Mesodermal cell (in vitro differentiated cells): ENCODE results near the gene RASSF5.
"Not testable (repeated sequence)": the region's sequence is repeated elsewhere in the genome, so short reads cannot be mapped to it uniquely, and the experiment has no call there.

ENCODE experiments used
- H3K27ac ChIP-seq: 2 replicates; pipeline ENCODE4 v1.7.0; 2013; ENCODE audit warnings: mild to moderate bottlenecking, low read depth, low read length, moderate library complexity; ENCODE audit not compliant: severe bottlenecking
- H3K36me3 ChIP-seq: 2 replicates; pipeline ENCODE4 v1.7.1; 2013; ENCODE audit warnings: mild to moderate bottlenecking, low read length, moderate library complexity; ENCODE audit not compliant: control insufficient read depth, insufficient read depth
- H3K4me1 ChIP-seq: one replicate; pipeline ENCODE4 v1.7.1; 2013; ENCODE audit warnings: mild to moderate bottlenecking, low read length; ENCODE audit not compliant: insufficient read depth, control insufficient read depth, poor library complexity, severe bottlenecking
- H3K4me3 ChIP-seq: 2 replicates; pipeline ENCODE4 v1.7.0; 2013; ENCODE audit warnings: low read length, control low read depth, mild to moderate bottlenecking; ENCODE audit not compliant: insufficient read depth, poor library complexity, severe bottlenecking; ENCODE audit errors: extremely low read depth
- H3K9me3 ChIP-seq: 2 replicates; pipeline ENCODE4 v1.7.1; 2013; ENCODE audit warnings: mild to moderate bottlenecking, low read length, moderate library complexity; ENCODE audit not compliant: control insufficient read depth
- WGBS, 2 experiments: methylation state at CpG; one replicate each; pipeline ENCODE4 v1.1.5; 2013; ENCODE audit warnings: missing lambda C conversion rate in 2 of 2; ENCODE audit not compliant: insufficient coverage in 2 of 2; 5-methylcytosine and 5-hydroxymethylcytosine counted together

RASSF5 gene

DNA sequence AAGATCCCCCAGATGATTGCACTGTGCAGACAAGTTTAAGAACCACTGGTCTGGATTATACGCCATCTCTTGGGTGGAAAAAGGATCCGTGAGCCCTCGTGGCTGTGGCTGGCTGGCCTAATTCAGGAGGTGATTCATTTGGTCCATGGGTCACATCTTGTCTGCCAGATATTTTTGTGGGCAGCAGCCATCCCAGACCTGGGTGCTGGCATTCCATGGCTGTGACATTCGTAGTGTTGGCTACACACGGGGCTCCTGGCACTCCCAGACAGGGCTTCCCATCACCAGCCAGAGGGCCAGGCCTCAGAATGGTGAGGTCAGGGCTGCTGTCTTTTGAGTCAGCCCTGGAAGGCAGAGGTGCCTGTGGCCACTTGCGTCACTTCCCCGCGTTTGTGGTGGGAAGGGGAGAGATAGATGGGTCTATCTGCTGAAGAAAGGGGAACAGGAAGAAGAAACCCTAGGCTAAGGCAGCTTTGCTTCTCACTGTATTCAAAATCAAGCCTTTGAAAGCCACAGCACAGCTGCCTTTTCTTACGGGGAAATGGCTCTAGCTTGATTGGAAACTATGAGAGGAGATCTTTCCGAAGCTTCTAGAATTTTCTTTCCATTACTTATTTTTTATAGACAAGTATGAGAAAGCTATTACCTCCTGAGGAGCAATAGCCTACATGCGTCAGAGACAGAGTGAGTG, 72.6 kb downstream of the RASSF5 start:
- Histone ChIP-seq H3K9me3 (no peaks in the 10 kb centered on the region), H3K4me1 (peaks cover 3% of the 10 kb centered on the region), H3K27ac (no peak overlapping the region), H3K36me3 (no peaks in the 10 kb centered on the region), H3K4me3 (no peak overlapping the region)
- WGBS, 2 experiments = 88 to 89% methylated on average over 7 of the region's 11 CpGs

DNA sequence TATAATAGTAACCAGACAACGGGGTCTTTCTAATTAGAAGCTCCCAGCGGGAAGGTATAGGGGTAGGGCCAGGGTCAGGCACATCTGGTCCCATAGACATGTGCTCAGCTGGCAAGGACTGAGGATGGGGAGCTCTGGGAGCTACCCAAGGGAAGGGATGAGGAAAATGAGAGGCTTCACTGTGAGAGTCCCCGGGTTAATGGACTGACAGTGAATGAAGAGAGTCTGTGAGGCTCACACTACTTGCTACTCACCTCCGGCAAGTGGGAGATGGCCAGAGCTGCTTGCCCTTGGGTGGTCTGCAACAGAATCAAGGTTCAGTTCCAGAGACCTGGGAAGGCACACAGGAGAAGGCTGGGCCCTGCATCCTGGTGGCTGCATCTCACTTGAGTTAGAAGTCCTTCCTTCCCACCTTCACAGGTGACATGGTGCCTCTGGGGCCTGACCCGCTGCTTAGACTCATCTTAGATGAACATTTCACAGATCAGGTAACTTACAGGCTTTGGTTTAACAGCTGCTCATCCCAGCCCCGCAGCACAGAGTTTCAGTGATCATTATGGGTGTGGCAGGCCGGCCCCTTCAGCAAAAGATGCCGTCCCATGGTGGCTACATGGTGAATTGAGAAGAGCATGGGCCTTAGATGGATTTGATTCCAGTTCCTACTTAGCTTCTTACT, 73.2 kb downstream of the RASSF5 start:
- Histone ChIP-seq H3K9me3 (no peaks in the 10 kb centered on the region), H3K36me3 (no peaks in the 10 kb centered on the region), H3K27ac (no peak overlapping the region), H3K4me1 (peaks cover 2% of the 10 kb centered on the region), H3K4me3 (no peak overlapping the region)
- 92 to 95% methylated on average over 7 to 8 of the region's 8 CpGs for WGBS, 2 experiments

DNA sequence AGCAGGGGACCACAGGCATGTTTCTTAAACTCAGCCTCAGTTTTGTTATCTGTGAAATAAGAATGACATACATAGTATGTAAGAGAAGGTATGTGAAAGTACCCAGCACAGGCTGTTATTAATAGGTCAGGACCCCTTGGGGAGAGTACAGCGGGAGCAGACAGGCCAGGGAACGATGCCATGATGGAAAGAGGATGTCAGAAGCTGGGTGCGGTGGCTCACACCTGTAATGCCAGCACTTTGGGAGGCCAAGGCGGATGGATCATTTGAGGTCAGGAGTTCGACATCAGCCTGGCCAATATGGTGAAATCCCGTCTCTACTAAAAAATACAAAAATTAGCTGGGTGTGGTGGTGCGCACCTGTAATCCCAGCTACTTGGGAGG, 73.8 kb downstream of the RASSF5 start:
- not testable (repeated sequence) for H3K4me3 ChIP-seq, H3K9me3 ChIP-seq, H3K36me3 ChIP-seq, H3K27ac ChIP-seq, H3K4me1 ChIP-seq
- 91 to 93% methylated on average over 4 to 6 of the region's 7 CpGs for WGBS, 2 experiments

DNA sequence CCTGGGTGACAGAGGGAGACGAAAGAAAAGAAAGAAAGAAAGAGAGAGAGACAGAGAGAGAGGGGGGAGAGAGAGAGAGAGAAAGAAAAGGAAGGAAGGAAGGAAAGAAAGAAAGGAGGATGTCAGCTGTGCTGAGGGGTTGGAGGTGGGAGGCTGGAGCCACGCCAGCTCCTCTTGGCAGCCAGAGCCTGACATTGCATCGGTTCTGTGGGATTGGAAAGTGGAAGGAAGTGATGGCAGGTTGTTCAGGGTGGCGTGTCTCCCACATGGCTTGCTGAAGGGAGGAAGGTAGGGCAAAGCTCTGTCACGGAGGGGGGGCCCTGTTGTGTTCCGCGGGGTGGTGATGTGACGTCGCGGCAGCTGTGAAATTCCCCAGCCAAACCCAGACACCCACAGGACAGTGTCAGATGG, 74.2 kb downstream of the RASSF5 start:
- Histone ChIP-seq H3K4me3 (no peak overlapping the region), H3K4me1 (no peaks in the 10 kb centered on the region), H3K36me3 (no peaks in the 10 kb centered on the region), H3K27ac (no peak overlapping the region), H3K9me3 (no peaks in the 10 kb centered on the region)
- 89 to 92% methylated on average over 6 to 10 of the region's 10 CpGs for WGBS, 2 experiments

DNA sequence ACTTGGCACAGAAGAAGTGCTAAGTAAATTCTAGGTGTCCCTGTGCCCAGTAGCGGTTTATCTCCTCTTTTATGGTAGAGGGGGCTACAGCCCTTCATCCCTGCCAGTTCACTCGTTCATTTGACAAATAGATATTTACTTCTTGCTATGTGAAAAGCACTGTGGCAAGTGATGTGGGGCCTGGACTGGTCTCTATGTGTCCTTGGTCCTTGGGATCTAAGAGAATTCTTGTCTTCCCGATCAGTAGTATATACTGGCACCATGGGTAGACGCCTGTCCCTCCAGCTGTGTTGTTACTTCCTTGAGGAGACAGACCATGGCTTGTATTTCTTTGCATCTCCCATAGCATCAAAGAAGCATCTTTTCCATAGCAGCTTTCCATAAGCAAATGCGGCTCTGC, 75.2 kb downstream of the RASSF5 start:
- no peaks in the 10 kb centered on the region for H3K4me1 ChIP-seq
- H3K4me3 ChIP-seq = no peak overlapping the region
- H3K36me3 ChIP-seq = peaks cover 5% of the 10 kb centered on the region
- WGBS, 2 experiments = 90 to 93% methylated on average over 3 to 4 of the region's 5 CpGs
- no peaks in the 10 kb centered on the region for H3K9me3 ChIP-seq
- H3K27ac ChIP-seq = no peak overlapping the region

DNA sequence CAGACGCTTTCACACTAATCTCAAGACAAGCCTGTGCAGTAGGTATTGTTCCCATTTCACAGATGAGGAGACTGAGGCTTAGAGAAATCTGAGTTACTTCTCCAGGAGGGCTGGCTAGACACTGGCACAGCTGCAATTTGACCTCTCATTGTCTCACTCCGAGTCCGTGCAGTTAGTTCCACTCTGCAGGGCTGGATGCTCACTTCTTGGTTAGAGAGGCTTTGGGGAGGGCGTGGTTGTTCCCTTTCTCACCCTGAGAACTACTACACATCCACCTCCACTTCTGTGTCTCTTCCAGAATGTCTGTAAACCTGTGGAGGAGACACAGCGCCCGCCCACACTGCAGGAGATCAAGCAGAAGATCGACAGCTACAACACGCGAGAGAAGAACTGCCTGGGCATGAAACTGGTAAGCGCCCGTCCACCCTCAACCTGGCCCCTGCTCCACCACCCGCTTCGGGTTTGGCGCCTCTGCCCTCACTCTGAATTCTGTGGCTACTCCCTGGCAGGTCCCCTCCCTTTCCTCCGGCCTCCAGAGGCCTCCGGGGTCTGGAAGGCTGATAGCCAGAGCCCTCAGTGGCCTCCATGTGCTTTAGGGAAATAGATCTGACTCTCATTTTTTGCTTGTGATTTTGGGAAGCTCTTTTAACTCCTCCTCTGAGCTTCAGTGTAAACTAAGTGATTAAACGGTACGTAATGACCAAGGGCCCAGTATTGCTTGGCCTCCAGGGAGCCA, 75.8 kb downstream of the RASSF5 start:
- WGBS, 2 experiments = 84 to 87% methylated on average over 8 to 13 of the region's 18 CpGs
- Histone ChIP-seq H3K27ac (no peak overlapping the region), H3K4me3 (no peak overlapping the region), H3K4me1 (no peaks in the 10 kb centered on the region), H3K36me3 (peaks cover 9% of the 10 kb centered on the region), H3K9me3 (no peaks in the 10 kb centered on the region)

DNA sequence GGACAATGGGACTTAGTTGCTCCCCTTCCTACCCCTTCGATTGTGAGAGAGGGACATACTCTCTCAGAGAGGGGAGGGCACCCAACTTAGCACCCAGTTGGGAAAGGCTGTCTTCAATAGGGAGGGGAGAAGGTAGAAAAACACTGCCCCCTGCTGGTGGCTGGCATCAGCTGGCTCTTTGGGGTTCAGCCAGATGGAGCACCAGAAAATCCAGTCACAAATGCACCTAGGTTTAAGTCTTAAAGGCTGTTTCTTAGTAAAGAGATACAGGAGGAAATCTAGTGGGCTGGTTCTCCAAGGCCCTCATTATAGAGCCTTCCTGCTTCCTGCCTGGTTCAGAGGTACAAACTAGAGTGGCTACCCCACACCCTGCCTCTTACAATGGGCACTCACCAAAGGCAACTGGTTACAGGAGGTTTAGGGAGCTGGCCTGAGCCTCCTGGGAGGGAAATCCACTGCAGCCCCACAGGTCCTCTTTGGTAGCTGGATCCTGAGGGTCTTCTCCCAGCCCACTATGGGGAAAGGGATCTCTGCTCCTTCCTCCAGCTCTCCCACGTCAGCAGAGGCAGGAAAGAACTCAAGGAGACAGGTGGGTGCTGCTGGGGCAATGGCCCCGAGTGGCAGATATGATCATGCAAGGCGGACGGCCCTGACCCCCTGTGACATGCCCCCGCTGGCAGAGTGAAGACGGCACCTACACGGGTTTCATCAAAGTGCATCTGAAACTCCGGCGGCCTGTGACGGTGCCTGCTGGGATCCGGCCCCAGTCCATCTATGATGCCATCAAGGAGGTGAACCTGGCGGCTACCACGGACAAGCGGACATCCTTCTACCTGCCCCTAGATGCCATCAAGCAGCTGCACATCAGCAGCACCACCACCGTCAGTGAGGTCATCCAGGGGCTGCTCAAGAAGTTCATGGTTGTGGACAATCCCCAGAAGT, 76.6 kb downstream of the RASSF5 start:
- WGBS, 2 experiments = 87 to 91% methylated on average over 15 to 16 of the region's 16 CpGs
- no peak overlapping the region for H3K4me3 ChIP-seq
- H3K27ac ChIP-seq = no peak overlapping the region
- H3K4me1 ChIP-seq = no peaks in the 10 kb centered on the region
- H3K9me3 ChIP-seq = no peaks in the 10 kb centered on the region
- H3K36me3 ChIP-seq = peaks cover 9% of the 10 kb centered on the region

DNA sequence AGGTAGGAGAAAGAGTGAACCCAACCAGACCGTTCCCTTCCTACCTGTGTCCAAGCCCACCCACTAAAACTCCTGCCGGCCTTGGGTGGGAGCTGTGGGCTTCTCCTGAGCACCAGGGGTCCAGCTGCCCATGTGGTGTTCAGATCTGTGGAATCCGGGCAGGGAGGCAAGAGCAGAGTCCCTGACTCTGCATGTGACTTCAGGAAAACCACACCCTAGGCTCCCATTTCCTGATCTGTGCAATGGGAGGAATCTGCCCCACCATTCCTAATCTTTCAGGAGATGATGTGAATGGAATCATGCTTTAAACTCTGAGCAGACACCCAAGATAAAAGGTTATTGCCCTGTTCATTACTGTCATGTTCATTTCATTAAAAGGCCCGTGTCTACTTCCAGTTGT, 77.4 kb downstream of the RASSF5 start:
- no peak overlapping the region for H3K27ac ChIP-seq
- no peak overlapping the region for H3K4me3 ChIP-seq
- 67 to 79% methylated on average over 2 to 3 of the region's 4 CpGs for WGBS, 2 experiments

DNA sequence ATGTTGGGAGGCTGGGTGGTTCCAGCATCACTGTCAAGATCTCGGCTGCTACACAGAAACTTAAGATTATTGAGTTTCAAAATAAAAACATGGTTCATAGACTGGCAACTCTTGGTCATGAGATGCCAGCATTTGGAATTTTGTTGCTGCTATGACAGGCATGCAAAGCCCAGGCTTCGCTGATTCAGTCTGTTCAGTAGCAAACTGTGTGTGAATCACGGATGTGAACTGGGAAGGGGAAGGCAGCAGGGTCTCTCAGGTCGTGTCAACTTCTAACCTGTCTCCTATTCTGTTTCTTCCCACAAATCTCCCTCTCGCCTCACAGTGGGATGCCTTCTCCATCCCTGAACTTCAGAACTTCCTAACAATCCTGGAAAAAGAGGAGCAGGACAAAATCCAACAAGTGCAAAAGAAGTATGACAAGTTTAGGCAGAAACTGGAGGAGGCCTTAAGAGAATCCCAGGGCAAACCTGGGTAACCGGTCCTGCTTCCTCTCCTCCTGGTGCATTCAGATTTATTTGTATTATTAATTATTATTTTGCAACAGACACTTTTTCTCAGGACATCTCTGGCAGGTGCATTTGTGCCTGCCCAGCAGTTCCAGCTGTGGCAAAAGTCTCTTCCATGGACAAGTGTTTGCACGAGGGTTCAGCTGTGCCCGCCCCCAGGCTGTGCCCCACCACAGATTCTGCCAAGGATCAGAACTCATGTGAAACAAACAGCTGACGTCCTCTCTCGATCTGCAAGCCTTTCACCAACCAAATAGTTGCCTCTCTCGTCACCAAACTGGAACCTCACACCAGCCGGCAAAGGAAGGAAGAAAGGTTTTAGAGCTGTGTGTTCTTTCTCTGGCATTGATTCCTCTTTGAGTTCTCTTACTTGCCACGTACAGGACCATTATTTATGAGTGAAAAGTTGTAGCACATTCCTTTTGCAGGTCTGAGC, 79.4 kb downstream of the RASSF5 start:
- peaks cover 5% of the 10 kb centered on the region for H3K4me1 ChIP-seq
- H3K9me3 ChIP-seq = no peaks in the 10 kb centered on the region
- no peak overlapping the region for H3K27ac ChIP-seq
- H3K36me3 ChIP-seq = peaks cover 20% of the 10 kb centered on the region
- 76 to 87% methylated on average over 3 to 7 of the region's 13 CpGs for WGBS, 2 experiments
- H3K4me3 ChIP-seq = no peak overlapping the region

More for the DNA sequence above, 77.4 kb downstream of the RASSF5 start:
- H3K4me1 ChIP-seq = peaks cover 5% of the 10 kb centered on the region
- peaks cover 9% of the 10 kb centered on the region for H3K36me3 ChIP-seq
- H3K9me3 ChIP-seq = no peaks in the 10 kb centered on the region
